Measurements from ENCODE around the gene DUSP6. TPM values are rescaled to one million over a fixed set of nuclear protein-coding genes. Genes with fewer than 3 reads are reported as not detected.

Gene DUSP6
- total and polyA plus RNA-seq, 5 donors from 2014 or later, result 8.8 to 27.1 (median 14.1) TPM

- no peaks in the 10 kb centered on the region for H3K36me3 ChIP-seq (ENCODE audit: control insufficient read depth, insufficient read depth, low read length)
- H3K4me3 ChIP-seq (ENCODE audit: low read depth, low read length), result no peak overlapping the region
- ATAC-seq (ENCODE audit: low read depth in 2 of 2), result no peak
- Mint-ChIP-seq H3K36me3 (no peaks in the 10 kb centered on the region), H3K9me3 (no peaks in the 10 kb centered on the region), H3K4me1 (peaks cover 7 to 18% (median 10%) of the 10 kb centered on the region in 4 donors), H3K4me3 (no peak overlapping the region), H3K27me3 (no peaks in the 10 kb centered on the region), H3K27ac (no peak overlapping the region)
- no peak for DNase-seq
- no peak overlapping the region for H3K27ac ChIP-seq (ENCODE audit: insufficient read depth, low read length, poor library complexity, severe bottlenecking)
- no peaks in the 10 kb centered on the region for H3K27me3 ChIP-seq (ENCODE audit: control insufficient read depth, insufficient read depth, low read length)
- no peaks in the 10 kb centered on the region for H3K4me1 ChIP-seq (ENCODE audit: control insufficient read depth, insufficient read depth, low read length, poor library complexity, severe bottlenecking)
- H3K9me3 ChIP-seq (ENCODE audit: control insufficient read depth in 2 of 2, low read length in 2 of 2), result no peaks in the 10 kb centered on the region
These were observed 45.4 kb downstream of the DUSP6 start for GRCh38 chr12:89306827-89307473.

GRCh38 chr12:89305373-89305772, 46.9 kb downstream of the DUSP6 start:
- DNase-seq, result no peak
- no peak overlapping the region for H3K4me3 ChIP-seq (ENCODE audit: low read depth, low read length)
- ATAC-seq (ENCODE audit: low read depth in 2 of 2), result no peak
- no peaks in the 10 kb centered on the region for H3K36me3 Mint-ChIP-seq
- H3K27me3 ChIP-seq (ENCODE audit: control insufficient read depth, insufficient read depth, low read length), result no peaks in the 10 kb centered on the region
- H3K27me3 Mint-ChIP-seq, result no peaks in the 10 kb centered on the region
- no peak overlapping the region for H3K4me3 Mint-ChIP-seq
- no peak overlapping the region for H3K27ac Mint-ChIP-seq
- H3K4me1 Mint-ChIP-seq, result peaks cover 7 to 18% (median 10%) of the 10 kb centered on the region in 4 donors
- no peaks in the 10 kb centered on the region for H3K4me1 ChIP-seq (ENCODE audit: control insufficient read depth, insufficient read depth, low read length, poor library complexity, severe bottlenecking)
- H3K9me3 ChIP-seq (ENCODE audit: control insufficient read depth in 2 of 2, low read length in 2 of 2), result no peaks in the 10 kb centered on the region
- no peaks in the 10 kb centered on the region for H3K36me3 ChIP-seq (ENCODE audit: control insufficient read depth, insufficient read depth, low read length)
- no peak overlapping the region for H3K27ac ChIP-seq (ENCODE audit: insufficient read depth, low read length, poor library complexity, severe bottlenecking)
- H3K9me3 Mint-ChIP-seq, result no peaks in the 10 kb centered on the region

GRCh38 chr12:89299931-89300330, 52.4 kb downstream of the DUSP6 start:
- Histone ChIP-seq H3K36me3 (ENCODE audit: control insufficient read depth, insufficient read depth, low read length) (no peaks in the 10 kb centered on the region), H3K27ac (ENCODE audit: insufficient read depth, low read length, poor library complexity, severe bottlenecking) (no peak overlapping the region), H3K4me1 (ENCODE audit: control insufficient read depth, insufficient read depth, low read length, poor library complexity, severe bottlenecking) (no peaks in the 10 kb centered on the region), H3K27me3 (ENCODE audit: control insufficient read depth, insufficient read depth, low read length) (peaks cover 12% of the 10 kb centered on the region), H3K4me3 (ENCODE audit: low read depth, low read length) (no peak overlapping the region), H3K9me3 (ENCODE audit: control insufficient read depth in 2 of 2, low read length in 2 of 2) (no peaks in the 10 kb centered on the region)
- H3K9me3 Mint-ChIP-seq, result peaks cover 0 to 2% (median 0%) of the 10 kb centered on the region in 7 donors
- DNase-seq (no peak), ATAC-seq (ENCODE audit: low read depth in 2 of 2) (no peak)
- no peak overlapping the region for H3K27ac Mint-ChIP-seq
- no peak overlapping the region for H3K4me3 Mint-ChIP-seq
- H3K36me3 Mint-ChIP-seq, result no peaks in the 10 kb centered on the region
- H3K27me3 Mint-ChIP-seq, result peaks cover 9% of the 10 kb centered on the region
- H3K4me1 Mint-ChIP-seq, result peaks cover 0 to under 1% (median 0%) of the 10 kb centered on the region in 4 donors

- Histone ChIP-seq H3K9me3 (ENCODE audit: control insufficient read depth in 2 of 2, low read length in 2 of 2) (no peaks in the 10 kb centered on the region), H3K4me3 (ENCODE audit: low read depth, low read length) (no peak overlapping the region), H3K27me3 (ENCODE audit: control insufficient read depth, insufficient read depth, low read length) (peaks cover 12% of the 10 kb centered on the region), H3K27ac (ENCODE audit: insufficient read depth, low read length, poor library complexity, severe bottlenecking) (no peak overlapping the region), H3K4me1 (ENCODE audit: control insufficient read depth, insufficient read depth, low read length, poor library complexity, severe bottlenecking) (no peaks in the 10 kb centered on the region), H3K36me3 (ENCODE audit: control insufficient read depth, insufficient read depth, low read length) (no peaks in the 10 kb centered on the region)
- H3K27ac Mint-ChIP-seq, result no peak overlapping the region
- H3K4me3 Mint-ChIP-seq, result no peak overlapping the region
- ATAC-seq (ENCODE audit: low read depth in 2 of 2), result no peak
- H3K9me3 Mint-ChIP-seq, result peaks cover 0 to 2% (median 0%) of the 10 kb centered on the region in 7 donors
- DNase-seq, result no peak
- no peaks in the 10 kb centered on the region for H3K36me3 Mint-ChIP-seq
- H3K4me1 Mint-ChIP-seq, result peaks cover 0 to 4% (median 0%) of the 10 kb centered on the region in 4 donors
- H3K27me3 Mint-ChIP-seq, result peaks cover 9% of the 10 kb centered on the region
These were observed 52.9 kb downstream of the DUSP6 start for GRCh38 chr12:89299417-89299816.

Other genes starting within 250 kb of the DUSP6 start
- 8.8 TPM for gene GALNT4, start 172.3 kb upstream of the DUSP6 start, total RNA-seq
- gene GALNT4, start 172.3 kb upstream of the DUSP6 start, polyA plus RNA-seq, result 1 to 10 TPM; 5.0 to 8.1 (median 5.6) TPM
- 22.1 TPM for gene POC1B, start 173.5 kb upstream of the DUSP6 start, total RNA-seq
- gene POC1B, start 173.5 kb upstream of the DUSP6 start, polyA plus RNA-seq, result 10 to 100 TPM; 28.2 to 38.0 (median 33.3) TPM

Measured in CD4-positive, CD25-positive, alpha-beta regulatory T cell (primary cell).